ENCODE measurements around the gene OR2V1.
"Not testable (repeated sequence)": the region's sequence is repeated elsewhere in the genome, so short reads cannot be mapped to it uniquely, and the experiment has no call there.

OR2V1 gene

DNA sequence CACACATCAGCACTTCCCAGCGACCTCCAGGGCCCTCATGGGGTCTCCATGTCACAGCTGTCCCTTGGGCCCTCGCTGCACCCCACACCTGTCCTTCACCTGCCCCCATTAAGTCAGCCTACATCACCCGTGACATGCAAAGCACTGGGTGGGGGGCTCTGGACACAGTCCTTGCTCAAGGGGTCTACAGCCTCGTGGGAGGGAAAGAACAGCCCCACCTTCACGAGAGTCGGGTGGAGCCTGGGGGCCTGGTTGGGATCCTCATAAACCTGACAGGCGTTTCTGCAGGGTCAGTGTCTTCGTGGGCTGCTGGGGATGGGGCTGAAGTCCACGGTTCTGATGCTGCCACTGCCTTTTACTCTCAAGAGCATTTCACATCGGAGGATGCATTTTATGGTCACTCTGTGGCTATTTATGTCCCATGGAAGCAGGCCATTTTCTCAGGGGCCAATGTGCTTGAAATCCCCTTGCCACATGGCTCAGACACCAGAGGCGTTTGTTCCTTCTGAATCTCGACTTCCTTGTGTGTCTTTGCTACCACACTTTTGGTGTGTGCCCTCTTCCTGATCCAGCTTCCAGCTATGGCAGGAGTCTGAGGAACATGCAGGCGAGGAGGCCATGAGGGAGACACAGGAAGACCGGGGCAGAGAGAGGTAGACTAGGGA lies at the start of gene OR2V1:
Gene OR2V1, minus strand, starts transcription at position 338 of the 665 bp plus-strand sequence. CDS start 5,865 bp downstream, outside the sequence.
- DNase-seq: no peak
- intact Hi-C loops (cut with DNase I): no loop called here

- intact Hi-C loops (cut with DNase I); DNase-seq: not testable (repeated sequence)
These were observed 46.6 kb upstream of the OR2V1 start for GRCh38 chr5:181177559-181177958.

- DNase-seq: no peak
- intact Hi-C loops (cut with DNase I): no loop called here
These were observed 45.4 kb upstream of the OR2V1 start for GRCh38 chr5:181176254-181176952.

GRCh38 chr5:181173420-181174342 lies 42.7 kb upstream of the OR2V1 start:
- intact Hi-C loops (cut with DNase I): no loop called here
- DNase-seq: peak in 27 of 42 donors; percentile 27 to 76 (median 49)

DNA sequence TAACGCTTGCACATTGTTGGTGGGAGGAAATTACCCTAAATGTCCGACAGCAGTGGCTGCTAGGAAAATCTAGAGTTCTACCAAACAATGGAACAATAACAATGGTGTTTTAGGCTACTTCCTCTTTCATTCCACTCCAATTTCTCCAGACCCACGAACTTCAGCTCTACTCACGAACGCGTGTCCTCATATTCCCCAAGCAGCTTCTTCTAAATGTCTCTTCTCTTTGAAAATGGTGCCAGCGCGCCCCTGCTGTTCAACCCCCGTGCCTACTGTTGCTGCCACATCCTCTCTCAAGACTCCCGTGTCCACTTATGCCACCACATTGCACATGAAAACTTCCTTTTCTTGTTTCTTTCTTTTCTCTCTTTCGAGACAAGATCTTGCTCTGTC lies 42.1 kb upstream of the OR2V1 start:
- peak in 3 of 42 donors; percentile 18 to 77 (median 71) for DNase-seq
- intact Hi-C loops (cut with DNase I): no loop called here

DNA sequence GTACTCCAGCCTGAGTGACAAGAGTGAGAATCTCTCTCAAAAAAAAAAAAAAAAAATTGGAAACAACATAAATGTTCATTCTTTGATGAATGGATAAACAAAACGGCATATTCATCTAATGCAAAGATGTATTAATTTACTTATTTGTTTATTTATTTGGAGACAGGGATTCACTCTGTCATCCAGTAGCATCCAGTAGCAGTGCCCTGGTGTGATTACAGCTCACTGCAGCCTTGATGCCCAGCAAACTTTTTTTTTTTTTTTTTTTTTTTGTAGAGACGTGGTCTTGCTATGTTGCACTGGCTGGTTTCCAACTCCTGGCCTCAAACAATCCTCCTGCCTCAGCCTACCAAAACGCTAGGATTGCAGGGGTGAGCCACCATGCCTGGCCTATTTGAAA lies 40.8 kb upstream of the OR2V1 start:
- no peak for DNase-seq
- intact Hi-C loops (cut with DNase I): no loop called here

GRCh38 chr5:181170996-181171395 lies 40.0 kb upstream of the OR2V1 start:
- intact Hi-C loops (cut with DNase I): no loop called here
- DNase-seq: no peak

DNA sequence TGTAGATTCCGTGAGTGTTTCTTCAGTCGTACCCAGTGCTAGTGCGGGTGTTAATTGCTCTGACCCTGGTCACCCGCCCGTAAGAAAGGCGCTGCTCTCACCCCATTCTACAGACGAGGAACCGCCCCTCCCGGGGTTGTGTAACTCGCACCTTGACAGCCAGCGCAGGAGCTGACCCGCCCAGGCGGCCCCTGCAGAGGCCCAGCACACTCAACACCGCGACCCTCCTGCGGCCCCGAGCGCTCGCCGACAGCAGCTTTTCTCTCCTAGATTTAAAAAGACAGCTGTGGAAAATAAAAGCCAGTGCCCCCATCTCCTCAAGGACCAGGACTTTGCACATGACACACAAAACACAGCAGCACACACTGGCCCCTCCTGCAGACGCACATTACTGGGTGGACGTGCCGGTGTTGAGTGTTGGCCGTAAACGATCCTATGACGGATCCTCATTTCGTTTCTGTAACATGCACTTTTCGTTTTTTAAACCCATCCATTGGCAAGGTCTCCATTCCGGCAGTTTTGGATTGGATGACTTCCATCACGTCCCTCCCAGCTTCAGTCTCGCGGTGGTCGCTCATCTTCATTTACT lies 39.4 kb upstream of the OR2V1 start:
- intact Hi-C loops (cut with DNase I): no loop called here

GRCh38 chr5:181169459-181170236 lies 38.7 kb upstream of the OR2V1 start:
- intact Hi-C loops (cut with DNase I): not testable (repeated sequence)
- DNase-seq: peak in 27 of 42 donors; percentile 25 to 77 (median 51)

More for the DNA sequence above, 39.4 kb upstream of the OR2V1 start:
- no peak for DNase-seq

- intact Hi-C loops (cut with DNase I): no loop called here
- peak in 1 of 42 donors; percentile 28 for DNase-seq
These were observed 37.7 kb upstream of the OR2V1 start for GRCh38 chr5:181168595-181169118.

DNA sequence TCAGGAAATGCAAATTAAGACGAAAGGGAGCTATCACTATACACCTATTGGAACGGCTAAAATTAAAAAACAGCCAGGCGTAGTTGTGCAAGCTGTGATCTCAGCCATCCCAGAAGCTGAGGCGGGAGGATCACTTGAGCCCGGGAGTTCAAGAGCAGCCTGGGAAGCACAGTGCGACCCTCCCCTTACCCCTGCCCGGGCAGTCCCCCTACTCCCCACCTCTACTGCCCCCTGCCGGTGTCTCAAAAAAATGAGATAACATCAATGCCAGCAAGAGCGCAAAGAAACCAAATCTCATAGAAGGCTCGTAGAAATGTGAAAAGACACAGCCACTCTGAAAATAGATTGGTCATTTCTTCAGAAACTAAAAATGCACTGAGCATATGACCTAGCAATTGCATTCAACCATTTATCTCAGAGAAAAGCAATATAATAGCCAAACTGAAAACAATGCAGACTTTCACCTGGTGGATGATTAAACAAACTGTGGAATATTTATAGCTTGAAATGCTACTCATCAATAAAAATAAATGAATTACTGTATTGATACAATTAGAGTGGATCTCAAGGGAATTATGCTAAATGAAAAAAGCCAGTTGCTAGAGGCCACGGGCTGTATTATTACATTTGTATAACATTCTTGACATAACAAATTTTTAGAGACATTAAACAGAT lies 37.0 kb upstream of the OR2V1 start:
- intact Hi-C loops (cut with DNase I): no loop called here

DNA sequence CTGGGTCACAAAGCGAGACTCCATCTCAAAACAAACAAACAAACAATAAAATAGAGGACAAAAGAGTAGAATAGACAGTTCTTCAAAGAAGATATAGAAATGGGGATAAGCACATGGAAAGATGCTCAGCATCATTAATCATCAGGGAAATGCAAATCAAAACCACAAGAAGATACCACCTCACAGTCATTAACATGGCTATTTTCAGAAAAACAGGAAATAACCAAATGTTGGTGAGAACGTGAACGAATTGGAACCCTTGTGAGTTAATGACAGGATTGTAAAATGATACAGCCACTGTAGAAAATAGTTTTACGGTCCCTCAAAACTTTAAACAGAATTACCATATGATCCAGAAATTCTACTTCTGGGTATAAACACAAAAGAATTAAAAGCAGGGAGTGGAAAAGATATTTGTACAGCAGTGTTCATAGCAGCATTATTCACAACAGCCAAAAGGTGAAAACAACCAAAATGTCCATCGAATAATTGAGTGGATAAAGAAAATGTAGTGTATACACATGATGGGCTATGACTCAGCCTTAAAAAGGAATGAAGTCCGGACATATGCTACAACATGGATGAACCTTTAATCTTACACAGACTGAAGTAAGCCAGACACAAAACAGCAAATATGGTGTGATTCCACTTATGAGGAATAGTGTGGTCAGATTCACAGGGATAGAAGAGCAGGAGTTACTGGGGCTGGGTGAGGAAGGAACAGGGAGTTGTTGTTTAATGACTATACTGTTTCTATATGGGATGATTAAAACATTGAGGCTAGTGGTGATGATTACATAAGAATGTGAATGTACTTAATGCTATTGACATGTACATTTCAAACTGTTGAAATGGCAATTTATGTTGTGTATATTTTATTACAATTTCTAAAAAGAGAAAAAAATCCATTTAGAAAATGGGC lies 36.1 kb upstream of the OR2V1 start:
- no peak for DNase-seq

More for the DNA sequence above, 37.0 kb upstream of the OR2V1 start:
- peak in 9 of 42 donors; percentile 33 to 61 (median 46) for DNase-seq

GRCh38 chr5:181164076-181164952 lies 33.3 kb upstream of the OR2V1 start:
- peak in 1 of 42 donors; percentile 34 for DNase-seq
- intact Hi-C loops (cut with DNase I): no loop called here

More for the DNA sequence above, 36.1 kb upstream of the OR2V1 start:
- intact Hi-C loops (cut with DNase I): no loop called here

DNA sequence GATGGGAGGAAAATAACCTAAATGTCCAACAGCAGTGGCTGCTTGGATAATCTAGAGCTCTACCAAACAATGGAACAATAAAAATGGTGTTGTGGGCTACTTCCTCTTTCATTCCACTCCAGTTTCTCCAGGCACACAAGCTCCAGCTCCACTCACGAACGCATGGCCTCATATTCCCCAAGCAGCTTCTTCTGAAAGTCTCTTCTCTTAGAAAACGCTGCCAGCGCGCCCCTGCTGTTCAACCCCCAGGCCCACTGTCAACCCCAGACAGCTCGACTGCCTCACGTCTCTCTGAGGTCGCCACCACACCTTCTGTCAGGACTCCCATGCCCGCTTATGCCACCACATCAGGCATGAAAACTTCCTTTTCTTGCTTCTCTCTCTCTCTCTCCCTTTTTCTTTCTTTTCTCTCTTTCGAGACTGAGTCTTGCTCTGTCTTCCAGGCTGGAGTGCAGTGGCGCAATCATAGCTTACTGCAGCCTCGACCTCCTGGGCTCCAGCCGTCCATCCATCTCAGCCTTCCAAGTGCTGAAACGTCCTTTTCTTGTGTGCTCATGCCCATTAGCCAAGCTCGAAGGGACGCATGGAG lies 32.6 kb upstream of the OR2V1 start:
- intact Hi-C loops (cut with DNase I): no loop called here
- peak in 1 of 42 donors; percentile 22 for DNase-seq

DNA sequence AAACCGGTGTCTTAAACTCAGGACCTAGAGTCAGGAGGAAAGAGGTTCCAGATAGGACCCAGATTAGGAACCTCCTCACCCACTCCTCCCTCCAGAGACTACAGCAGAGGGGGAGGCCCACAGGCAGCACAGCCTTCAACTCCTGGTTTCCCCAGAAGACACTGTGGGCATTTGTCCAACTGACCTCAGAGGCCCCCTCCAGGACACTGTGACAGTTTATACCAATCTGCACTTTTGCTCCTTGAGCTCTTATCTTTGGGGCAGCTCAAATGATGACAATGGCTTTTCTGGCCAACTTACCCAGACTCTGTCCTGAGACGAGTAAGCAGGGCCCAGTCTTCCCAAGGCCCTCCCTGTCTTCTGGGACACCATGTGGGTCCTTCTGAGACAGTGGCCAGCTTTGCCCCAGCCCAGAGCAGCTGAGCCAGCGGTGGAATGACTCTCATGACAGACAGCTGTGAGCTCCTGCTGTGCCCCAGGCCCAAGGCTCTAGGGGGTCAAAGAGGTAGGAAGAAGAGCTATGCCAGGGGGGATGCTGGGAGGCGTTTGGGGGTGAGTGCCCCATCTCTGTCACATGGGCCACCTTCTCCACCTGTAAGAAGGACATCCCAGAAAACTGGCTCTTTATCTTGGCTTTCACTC lies 30.7 kb upstream of the OR2V1 start:
- intact Hi-C loops (cut with DNase I): no loop called here
- DNase-seq: peak in 2 of 42 donors; percentile 21 to 28

Measured in head of caudate nucleus (tissue), 42 donors.